ENCODE measurements around the gene PPP6R2. TPM values are rescaled to one million over a fixed set of nuclear protein-coding genes. Genes with fewer than 3 reads are reported as not detected.

PPP6R2 gene
- total RNA-seq, 5 donors from 2014 or later (not counting 1 experiment from before 2014, with no cell fraction given), result 71.2 to 105 (median 96.8) TPM

GRCh38 chr22:50438305-50439275 is 95.5 kb downstream of the PPP6R2 start:
- H3K4me1 Mint-ChIP-seq, result peaks cover 0 to 7% (median 6%) of the 10 kb centered on the region in 3 donors

DNA sequence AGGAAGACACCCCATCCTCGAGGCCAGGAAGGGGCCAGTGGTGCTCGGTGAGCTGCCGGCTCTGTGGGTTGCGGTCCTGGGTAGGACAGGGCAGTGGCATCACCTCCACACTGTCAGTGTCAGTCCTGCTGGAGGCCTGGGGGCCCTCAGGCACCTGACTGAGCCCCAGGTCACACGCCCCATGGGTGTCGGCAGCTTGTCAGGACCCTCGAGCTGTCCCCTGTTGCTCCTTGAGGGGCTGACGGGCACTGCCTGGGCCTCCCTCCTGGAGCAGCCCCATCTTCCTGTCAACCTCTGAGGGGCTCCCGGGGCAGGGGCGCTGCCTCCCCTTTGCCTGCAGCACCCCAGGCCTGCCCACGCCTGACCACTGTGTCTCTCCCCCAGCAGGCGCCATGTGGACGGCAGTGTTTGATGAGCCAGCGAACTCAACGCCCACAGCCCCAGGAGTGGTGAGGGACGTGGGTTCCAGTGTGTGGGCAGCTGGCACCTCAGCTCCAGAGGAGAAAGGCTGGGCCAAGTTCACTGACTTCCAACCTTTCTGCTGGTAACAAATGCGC is 96.3 kb downstream of the PPP6R2 start:
- Histone ChIP-seq H3K9me3 (no peaks in the 10 kb centered on the region), H3K4me3 (ENCODE audit: control insufficient read depth in 1 of 2, extremely low read depth in 1 of 2, low read length in 1 of 2) (no peak overlapping the region), H3K27me3 (replicated peaks in 1 of 2; ENCODE audit: control insufficient read depth in 2 of 2, extremely low read depth in 1 of 2, insufficient read depth in 2 of 2, low read length in 1 of 2) (no peaks in the 10 kb centered on the region), H3K4me1 (ENCODE audit: control insufficient read depth in 1 of 2, extremely low read depth in 1 of 2, insufficient read depth in 2 of 2, low read length in 2 of 2) (peaks cover 0 to 16% of the 10 kb centered on the region in 2 experiments), H3K36me3 (ENCODE audit: control insufficient read depth in 2 of 2, extremely low read depth in 1 of 2, insufficient read depth in 1 of 2, low read length in 1 of 2) (peaks cover 4 to 65% of the 10 kb centered on the region in 2 donors), H3K27ac (ENCODE audit: low read length) (no peak overlapping the region)
- H3K27me3 Mint-ChIP-seq, result no peaks in the 10 kb centered on the region
- no peak overlapping the region for H3K4me3 Mint-ChIP-seq
- peaks cover 9% of the 10 kb centered on the region for H3K36me3 Mint-ChIP-seq
- no peak overlapping the region for H3K27ac Mint-ChIP-seq
- no peaks in the 10 kb centered on the region for H3K9me3 Mint-ChIP-seq
- POLR2A ChIA-PET, result interaction anchor here in 1 of 2 donors (0.8 kb wide), 1 partner anchor 33 kb away, joined by 3 read pairs; no protein-coding TSS in a partner anchor
- ATAC-seq (replicated peaks in 1 of 4) (no peak), DNase-seq (no peak)
- WGBS (ENCODE audit: insufficient coverage), result 84% methylated on average over 12 of the region's 17 CpGs
- CTCF ChIA-PET, result no interaction called here
- peaks cover 0 to 7% (median 6%) of the 10 kb centered on the region in 3 donors for H3K4me1 Mint-ChIP-seq

More at GRCh38 chr22:50438305-50439275, 95.5 kb downstream of the PPP6R2 start:
- ChIA-PET CTCF (interaction anchor here in 1 of 2 donors (0.6 kb wide), 1 partner anchor 20 kb away, joined by 3 read pairs; no protein-coding TSS in a partner anchor), POLR2A (no interaction called here)
- H3K36me3 Mint-ChIP-seq, result peaks cover 9% of the 10 kb centered on the region
- no peak overlapping the region for H3K27ac Mint-ChIP-seq
- 92% methylated on average over 23 of the region's 34 CpGs for WGBS (ENCODE audit: insufficient coverage)
- no peak overlapping the region for H3K4me3 Mint-ChIP-seq
- H3K27me3 Mint-ChIP-seq, result no peaks in the 10 kb centered on the region
- ATAC-seq (replicated peaks in 1 of 4) (no peak), DNase-seq (no peak)
- Histone ChIP-seq H3K4me3 (ENCODE audit: control insufficient read depth in 1 of 2, extremely low read depth in 1 of 2, low read length in 1 of 2) (no peak overlapping the region), H3K9me3 (no peaks in the 10 kb centered on the region), H3K27me3 (replicated peaks in 1 of 2; ENCODE audit: control insufficient read depth in 2 of 2, extremely low read depth in 1 of 2, insufficient read depth in 2 of 2, low read length in 1 of 2) (no peaks in the 10 kb centered on the region), H3K36me3 (ENCODE audit: control insufficient read depth in 2 of 2, extremely low read depth in 1 of 2, insufficient read depth in 1 of 2, low read length in 1 of 2) (peaks cover 4 to 65% of the 10 kb centered on the region in 2 donors), H3K27ac (ENCODE audit: low read length) (no peak overlapping the region), H3K4me1 (ENCODE audit: control insufficient read depth in 1 of 2, extremely low read depth in 1 of 2, insufficient read depth in 2 of 2, low read length in 2 of 2) (peaks cover 0 to 8% of the 10 kb centered on the region in 2 experiments)
- no peaks in the 10 kb centered on the region for H3K9me3 Mint-ChIP-seq

GRCh38 chr22:50439871-50440331 is 96.8 kb downstream of the PPP6R2 start:
- peaks cover 0 to 21% of the 10 kb centered on the region in 2 experiments for H3K4me1 ChIP-seq (ENCODE audit: control insufficient read depth in 1 of 2, extremely low read depth in 1 of 2, insufficient read depth in 2 of 2, low read length in 2 of 2)
- H3K4me1 Mint-ChIP-seq, result peaks cover 1 to 11% (median 10%) of the 10 kb centered on the region in 3 donors
- 86% methylated on average over 7 of the region's 10 CpGs for WGBS (ENCODE audit: insufficient coverage)
- peaks cover 4 to 65% of the 10 kb centered on the region in 2 donors for H3K36me3 ChIP-seq (ENCODE audit: control insufficient read depth in 2 of 2, extremely low read depth in 1 of 2, insufficient read depth in 1 of 2, low read length in 1 of 2)
- H3K4me3 Mint-ChIP-seq, result no peak overlapping the region
- H3K27me3 Mint-ChIP-seq, result no peaks in the 10 kb centered on the region
- no peaks in the 10 kb centered on the region for H3K27me3 ChIP-seq (replicated peaks in 1 of 2; ENCODE audit: control insufficient read depth in 2 of 2, extremely low read depth in 1 of 2, insufficient read depth in 2 of 2, low read length in 1 of 2)
- DNase-seq, result no peak
- ChIA-PET POLR2A (interaction anchor here (0.5 to 0.8 kb wide), 2 partner anchors 13 to 32 kb away, joined by 3 read pairs; no protein-coding TSS in a partner anchor), CTCF (no interaction called here)
- H3K9me3 ChIP-seq, result no peaks in the 10 kb centered on the region
- no peak for ATAC-seq (replicated peaks in 1 of 4)
- H3K27ac ChIP-seq (ENCODE audit: low read length), result no peak overlapping the region
- H3K4me3 ChIP-seq (ENCODE audit: control insufficient read depth in 1 of 2, extremely low read depth in 1 of 2, low read length in 1 of 2), result no peak overlapping the region
- H3K27ac Mint-ChIP-seq, result no peak overlapping the region
- no peaks in the 10 kb centered on the region for H3K9me3 Mint-ChIP-seq
- peaks cover 9% of the 10 kb centered on the region for H3K36me3 Mint-ChIP-seq

GRCh38 chr22:50440544-50441249 is 97.6 kb downstream of the PPP6R2 start:
- H3K9me3 ChIP-seq, result no peaks in the 10 kb centered on the region
- DNase-seq (no peak), ATAC-seq (replicated peaks in 1 of 4) (no peak)
- no peak overlapping the region for H3K4me3 ChIP-seq (ENCODE audit: control insufficient read depth in 1 of 2, extremely low read depth in 1 of 2, low read length in 1 of 2)
- WGBS (ENCODE audit: insufficient coverage), result 95% methylated on average over 20 of the region's 26 CpGs
- ChIA-PET CTCF (no interaction called here), POLR2A (interaction anchor here in 1 of 2 donors (0.6 kb wide), 1 partner anchor 87 kb away, joined by 6 read pairs; no protein-coding TSS in a partner anchor)
- peaks cover 4 to 57% of the 10 kb centered on the region in 2 donors for H3K36me3 ChIP-seq (ENCODE audit: control insufficient read depth in 2 of 2, extremely low read depth in 1 of 2, insufficient read depth in 1 of 2, low read length in 1 of 2)
- H3K4me1 ChIP-seq (ENCODE audit: control insufficient read depth in 1 of 2, extremely low read depth in 1 of 2, insufficient read depth in 2 of 2, low read length in 2 of 2), result peaks cover 2 to 29% of the 10 kb centered on the region in 2 experiments
- Mint-ChIP-seq H3K36me3 (peaks cover 3% of the 10 kb centered on the region), H3K27ac (no peak overlapping the region), H3K9me3 (no peaks in the 10 kb centered on the region), H3K27me3 (no peaks in the 10 kb centered on the region), H3K4me1 (peaks cover 9 to 19% (median 18%) of the 10 kb centered on the region in 3 donors), H3K4me3 (no peak overlapping the region)
- no peaks in the 10 kb centered on the region for H3K27me3 ChIP-seq (replicated peaks in 1 of 2; ENCODE audit: control insufficient read depth in 2 of 2, extremely low read depth in 1 of 2, insufficient read depth in 2 of 2, low read length in 1 of 2)
- H3K27ac ChIP-seq (ENCODE audit: low read length), result no peak overlapping the region

GRCh38 chr22:50441428-50441993 is 98.4 kb downstream of the PPP6R2 start:
- Mint-ChIP-seq H3K27me3 (no peaks in the 10 kb centered on the region), H3K4me3 (no peak overlapping the region), H3K36me3 (peaks cover 3% of the 10 kb centered on the region), H3K9me3 (no peaks in the 10 kb centered on the region), H3K27ac (peak overlapping the region in 1 of 2 donors; percentile 58), H3K4me1 (peaks cover 13 to 22% (median 21%) of the 10 kb centered on the region in 3 donors)
- H3K27ac ChIP-seq (ENCODE audit: low read length), result no peak overlapping the region
- ATAC-seq (replicated peaks in 1 of 4) (no peak), DNase-seq (no peak)
- 90% methylated on average over 15 of the region's 17 CpGs for WGBS (ENCODE audit: insufficient coverage)
- peaks cover 4 to 57% of the 10 kb centered on the region in 2 donors for H3K36me3 ChIP-seq (ENCODE audit: control insufficient read depth in 2 of 2, extremely low read depth in 1 of 2, insufficient read depth in 1 of 2, low read length in 1 of 2)
- H3K4me1 ChIP-seq (ENCODE audit: control insufficient read depth in 1 of 2, extremely low read depth in 1 of 2, insufficient read depth in 2 of 2, low read length in 2 of 2), result peaks cover 8 to 37% of the 10 kb centered on the region in 2 experiments
- CTCF ChIA-PET, result no interaction called here
- no peaks in the 10 kb centered on the region for H3K27me3 ChIP-seq (replicated peaks in 1 of 2; ENCODE audit: control insufficient read depth in 2 of 2, extremely low read depth in 1 of 2, insufficient read depth in 2 of 2, low read length in 1 of 2)
- H3K4me3 ChIP-seq (ENCODE audit: control insufficient read depth in 1 of 2, extremely low read depth in 1 of 2, low read length in 1 of 2), result no peak overlapping the region
- POLR2A ChIA-PET, result no interaction called here
- H3K9me3 ChIP-seq, result no peaks in the 10 kb centered on the region

Measured in T-cell (primary cell).